Activated naive CD8-positive, alpha-beta T cell (primary cell): ENCODE measurements around the gene KCNK4.
A peak's percentile ranks its signal among the peaks of the same experiment; 100 is the strongest.

Experiments used
- H3K27ac Mint-ChIP-seq: one replicate; pipeline ENCODE4 v1.8.0; 2021; ENCODE audit warnings: mixed read lengths
- H3K27me3 Mint-ChIP-seq: one replicate; pipeline ENCODE4 v1.8.0; 2021; ENCODE audit warnings: mixed read lengths
- H3K36me3 Mint-ChIP-seq: one replicate; pipeline ENCODE4 v1.8.0; 2021; ENCODE audit warnings: mixed read lengths
- H3K4me1 Mint-ChIP-seq: one replicate; pipeline ENCODE4 v1.8.0; 2021; ENCODE audit warnings: low read depth, mixed read lengths
- H3K4me3 Mint-ChIP-seq: one replicate; pipeline ENCODE4 v1.8.0; 2021; ENCODE audit warnings: mild to moderate bottlenecking, mixed read lengths
- H3K9me3 Mint-ChIP-seq: one replicate; pipeline ENCODE4 v1.8.0; 2021; ENCODE audit warnings: low read depth, mixed read lengths

Gene KCNK4

GRCh38 chr11:64290352-64291261, 495 bp upstream of the KCNK4 start:
- Mint-ChIP-seq H3K36me3 (no peaks in the 10 kb centered on the region), H3K27me3 (peaks cover 15% of the 10 kb centered on the region), H3K4me3 (peak overlapping the region; percentile 82), H3K9me3 (no peaks in the 10 kb centered on the region), H3K27ac (peak overlapping the region; percentile 54), H3K4me1 (peaks cover 15% of the 10 kb centered on the region)

- Mint-ChIP-seq H3K27me3 (peaks cover 22% of the 10 kb centered on the region), H3K9me3 (no peaks in the 10 kb centered on the region), H3K27ac (no peak overlapping the region), H3K4me1 (peaks cover 7% of the 10 kb centered on the region), H3K36me3 (no peaks in the 10 kb centered on the region), H3K4me3 (no peak overlapping the region)
Measured at GRCh38 chr11:64291752-64292459, 804 bp downstream of the KCNK4 start.

- Mint-ChIP-seq H3K4me1 (peaks cover 9% of the 10 kb centered on the region), H3K27ac (no peak overlapping the region)
Measured at GRCh38 chr11:64292460-64293254, 1.6 kb downstream of the KCNK4 start.

GRCh38 chr11:64294774-64295173, 3.7 kb downstream of the KCNK4 start:
- Mint-ChIP-seq H3K4me3 (no peak overlapping the region), H3K36me3 (no peaks in the 10 kb centered on the region), H3K9me3 (no peaks in the 10 kb centered on the region), H3K27ac (no peak overlapping the region), H3K4me1 (peaks cover 15% of the 10 kb centered on the region), H3K27me3 (peaks cover 35% of the 10 kb centered on the region)

More at GRCh38 chr11:64292460-64293254, 1.6 kb downstream of the KCNK4 start:
- Mint-ChIP-seq H3K9me3 (no peaks in the 10 kb centered on the region), H3K36me3 (no peaks in the 10 kb centered on the region), H3K27me3 (peaks cover 27% of the 10 kb centered on the region), H3K4me3 (peak overlapping the region; percentile 40)

- Mint-ChIP-seq H3K27ac (no peak overlapping the region), H3K36me3 (no peaks in the 10 kb centered on the region), H3K4me1 (peaks cover 18% of the 10 kb centered on the region), H3K27me3 (peaks cover 34% of the 10 kb centered on the region), H3K4me3 (no peak overlapping the region), H3K9me3 (no peaks in the 10 kb centered on the region)
Measured at GRCh38 chr11:64295760-64296159, 4.7 kb downstream of the KCNK4 start.

GRCh38 chr11:64296236-64296635, 5.1 kb downstream of the KCNK4 start:
- H3K4me3 Mint-ChIP-seq = no peak overlapping the region
- no peaks in the 10 kb centered on the region for H3K36me3 Mint-ChIP-seq
- H3K9me3 Mint-ChIP-seq = no peaks in the 10 kb centered on the region
- H3K27me3 Mint-ChIP-seq = peaks cover 33% of the 10 kb centered on the region
- peaks cover 20% of the 10 kb centered on the region for H3K4me1 Mint-ChIP-seq
- H3K27ac Mint-ChIP-seq = no peak overlapping the region

GRCh38 chr11:64296830-64297698, 6.0 kb downstream of the KCNK4 start:
- Mint-ChIP-seq H3K27ac (no peak overlapping the region), H3K4me1 (peaks cover 22% of the 10 kb centered on the region), H3K9me3 (no peaks in the 10 kb centered on the region), H3K36me3 (no peaks in the 10 kb centered on the region), H3K4me3 (no peak overlapping the region), H3K27me3 (peaks cover 33% of the 10 kb centered on the region)

GRCh38 chr11:64297699-64298358, 6.7 kb downstream of the KCNK4 start:
- Mint-ChIP-seq H3K36me3 (no peaks in the 10 kb centered on the region), H3K27ac (no peak overlapping the region), H3K4me3 (no peak overlapping the region), H3K27me3 (peaks cover 33% of the 10 kb centered on the region), H3K4me1 (peaks cover 20% of the 10 kb centered on the region), H3K9me3 (no peaks in the 10 kb centered on the region)

GRCh38 chr11:64298966-64299846, 8.1 kb downstream of the KCNK4 start:
- Mint-ChIP-seq H3K36me3 (no peaks in the 10 kb centered on the region), H3K9me3 (no peaks in the 10 kb centered on the region), H3K27me3 (peaks cover 30% of the 10 kb centered on the region), H3K27ac (no peak overlapping the region), H3K4me3 (peak overlapping the region; percentile 72), H3K4me1 (peaks cover 25% of the 10 kb centered on the region)

- H3K27me3 Mint-ChIP-seq = peaks cover 27% of the 10 kb centered on the region
- no peaks in the 10 kb centered on the region for H3K9me3 Mint-ChIP-seq
- peak within 1 kb of the TSS; percentile 78 for H3K4me3 Mint-ChIP-seq
- H3K27ac Mint-ChIP-seq = no peak within 1 kb of the TSS
- no peaks in the 10 kb centered on the region for H3K36me3 Mint-ChIP-seq
- peaks cover 30% of the 10 kb centered on the region for H3K4me1 Mint-ChIP-seq
Measured at GRCh38 chr11:64299847-64300648, 8.9 kb downstream of the KCNK4 start, which contains the start of gene CATSPERZ. CATSPERZ (plus strand) TSS chr11:64300358; CDS start chr11:64300411, 53 bp downstream.

- H3K36me3 Mint-ChIP-seq = peaks cover 2% of the 10 kb centered on the region
- peaks cover 5% of the 10 kb centered on the region for H3K27me3 Mint-ChIP-seq
- H3K4me1 Mint-ChIP-seq = peaks cover 37% of the 10 kb centered on the region
- peak overlapping the region; percentile 90 for H3K4me3 Mint-ChIP-seq
- H3K9me3 Mint-ChIP-seq = no peaks in the 10 kb centered on the region
- no peak overlapping the region for H3K27ac Mint-ChIP-seq
Measured at GRCh38 chr11:64303109-64304031, 12.3 kb downstream of the KCNK4 start.

GRCh38 chr11:64304032-64304315, 12.9 kb downstream of the KCNK4 start:
- Mint-ChIP-seq H3K4me3 (peak overlapping the region; percentile 90), H3K27ac (peak overlapping the region; percentile 98), H3K9me3 (no peaks in the 10 kb centered on the region), H3K4me1 (peaks cover 37% of the 10 kb centered on the region), H3K36me3 (peaks cover 2% of the 10 kb centered on the region), H3K27me3 (peaks cover 5% of the 10 kb centered on the region)
